KMS-11 (cell line): ENCODE data around the gene UBE2Q1.

Experiments
- H2AFZ ChIP-seq: fragments of 200-600 bp; sonication (generic); 2 replicates; pipeline ENCODE4 v1.6.1; 2016; ENCODE audit warnings: antibody characterized with exemption, mixed run types, low read depth
- H3K27ac ChIP-seq: fragments of 200-600 bp; sonication (generic); 2 replicates; pipeline ENCODE4 v1.6.1; 2016; ENCODE audit warnings: mild to moderate bottlenecking, mixed run types
- H3K27me3 ChIP-seq: fragments of 200-600 bp; sonication (generic); 2 replicates; pipeline ENCODE4 v1.6.1; 2017; ENCODE audit warnings: mild to moderate bottlenecking, low read depth, mixed run types, moderate library complexity; ENCODE audit not compliant: insufficient read depth
- H3K36me3 ChIP-seq: fragments of 200-600 bp; sonication (generic); 2 replicates; pipeline ENCODE4 v1.6.1; 2017; ENCODE audit warnings: mild to moderate bottlenecking, mixed run types; ENCODE audit not compliant: insufficient read depth
- H3K4me1 ChIP-seq: fragments of 200-600 bp; sonication (generic); 2 replicates; pipeline ENCODE4 v1.6.1; 2016; ENCODE audit warnings: mild to moderate bottlenecking, low read depth, mixed run types; ENCODE audit not compliant: poor library complexity, severe bottlenecking
- H3K4me2 ChIP-seq: fragments of 200-600 bp; sonication (generic); 2 replicates; pipeline ENCODE4 v1.7.0; 2016; ENCODE audit warnings: mild to moderate bottlenecking, mixed run types
- H3K4me3 ChIP-seq: fragments of 200-600 bp; sonication (generic); IDR thresholded peaks from 2 replicates; pipeline ENCODE4 v1.6.1; 2017; ENCODE audit warnings: low read depth, low read length, mixed read lengths; ENCODE audit not compliant: insufficient read depth
- H3K79me2 ChIP-seq: fragments of 200-600 bp; sonication (generic); 2 replicates; pipeline ENCODE4 v1.6.1; 2016; ENCODE audit warnings: low read depth, mixed run types; ENCODE audit not compliant: insufficient read depth
- H3K9ac ChIP-seq: fragments of 200-600 bp; sonication (generic); 2 replicates; pipeline ENCODE4 v1.6.1; 2016; ENCODE audit warnings: mild to moderate bottlenecking, mixed run types
- H4K20me1 ChIP-seq: fragments of 200-600 bp; sonication (generic); 2 replicates; pipeline ENCODE4 v1.6.1; 2016; ENCODE audit warnings: mild to moderate bottlenecking, mixed run types; ENCODE audit not compliant: insufficient read depth
- TF ChIP-seq, protein P1 (sequence below): fragments of 200-600 bp; sonication (generic); conservative IDR thresholded peaks from 2 replicates; pipeline ENCODE4 v1.6.1; 2017; ENCODE audit warnings: low read depth, mild to moderate bottlenecking, antibody characterized with exemption, low read length, moderate library complexity, mixed read lengths

Gene UBE2Q1

DNA sequence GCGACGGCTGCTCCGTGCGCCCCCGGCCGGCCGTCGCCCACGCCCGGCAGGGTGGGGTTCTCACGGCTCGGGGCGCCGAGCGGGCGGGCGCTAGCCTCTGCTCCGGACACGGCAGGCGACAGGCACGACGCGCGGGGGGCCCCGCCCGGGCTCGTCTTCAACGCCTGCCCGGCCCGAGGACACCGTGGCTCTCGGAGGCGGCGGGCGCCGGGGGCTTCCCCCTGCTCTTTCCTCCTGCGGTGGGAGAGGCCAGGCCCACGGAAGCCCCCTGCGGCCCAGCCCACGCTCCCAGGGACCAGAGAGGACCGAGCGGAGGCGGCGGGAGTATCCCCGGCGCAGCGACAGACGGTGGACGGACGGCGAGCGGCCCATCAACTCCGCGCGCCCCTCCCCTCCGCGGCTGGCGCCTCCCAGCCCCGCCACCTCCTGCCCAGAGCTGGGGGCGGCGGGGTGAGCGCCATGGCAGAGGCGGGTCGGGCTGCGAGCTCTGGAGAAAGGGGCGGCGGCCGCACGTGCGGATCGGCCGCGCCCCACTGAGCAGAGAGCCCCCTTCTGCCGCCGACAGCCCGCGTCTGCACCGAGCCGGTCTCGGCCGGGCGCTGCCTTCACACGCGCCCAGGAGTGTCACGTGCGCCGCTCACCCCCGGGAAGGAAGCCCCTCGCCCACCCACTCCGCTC lies 56.3 kb downstream of the UBE2Q1 start, which contains the start of the genes SHE and TDRD10:
SHE (minus strand) TSS at position 347 of the 678 bp plus-strand sequence. CDS start 386 bp downstream, outside the sequence.
TDRD10 (plus strand) TSS at position 154 of the 678 bp plus-strand sequence. CDS start 4,685 bp downstream, outside the sequence.
- Histone ChIP-seq H4K20me1 (no peaks in the 10 kb centered on the region), H2AFZ (no peak within 1 kb of the TSS), H3K4me1 (peaks cover 4% of the 10 kb centered on the region), H3K9ac (no peak within 1 kb of the TSS), H3K36me3 (no peaks in the 10 kb centered on the region), H3K4me3 (no peak within 1 kb of the TSS), H3K79me2 (no peaks in the 10 kb centered on the region), H3K4me2 (no peak within 1 kb of the TSS), H3K27me3 (no peaks in the 10 kb centered on the region), H3K27ac (no peak within 1 kb of the TSS)
- TF ChIP-seq, protein P1, sequence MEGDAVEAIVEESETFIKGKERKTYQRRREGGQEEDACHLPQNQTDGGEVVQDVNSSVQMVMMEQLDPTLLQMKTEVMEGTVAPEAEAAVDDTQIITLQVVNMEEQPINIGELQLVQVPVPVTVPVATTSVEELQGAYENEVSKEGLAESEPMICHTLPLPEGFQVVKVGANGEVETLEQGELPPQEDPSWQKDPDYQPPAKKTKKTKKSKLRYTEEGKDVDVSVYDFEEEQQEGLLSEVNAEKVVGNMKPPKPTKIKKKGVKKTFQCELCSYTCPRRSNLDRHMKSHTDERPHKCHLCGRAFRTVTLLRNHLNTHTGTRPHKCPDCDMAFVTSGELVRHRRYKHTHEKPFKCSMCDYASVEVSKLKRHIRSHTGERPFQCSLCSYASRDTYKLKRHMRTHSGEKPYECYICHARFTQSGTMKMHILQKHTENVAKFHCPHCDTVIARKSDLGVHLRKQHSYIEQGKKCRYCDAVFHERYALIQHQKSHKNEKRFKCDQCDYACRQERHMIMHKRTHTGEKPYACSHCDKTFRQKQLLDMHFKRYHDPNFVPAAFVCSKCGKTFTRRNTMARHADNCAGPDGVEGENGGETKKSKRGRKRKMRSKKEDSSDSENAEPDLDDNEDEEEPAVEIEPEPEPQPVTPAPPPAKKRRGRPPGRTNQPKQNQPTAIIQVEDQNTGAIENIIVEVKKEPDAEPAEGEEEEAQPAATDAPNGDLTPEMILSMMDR = no peak

DNA sequence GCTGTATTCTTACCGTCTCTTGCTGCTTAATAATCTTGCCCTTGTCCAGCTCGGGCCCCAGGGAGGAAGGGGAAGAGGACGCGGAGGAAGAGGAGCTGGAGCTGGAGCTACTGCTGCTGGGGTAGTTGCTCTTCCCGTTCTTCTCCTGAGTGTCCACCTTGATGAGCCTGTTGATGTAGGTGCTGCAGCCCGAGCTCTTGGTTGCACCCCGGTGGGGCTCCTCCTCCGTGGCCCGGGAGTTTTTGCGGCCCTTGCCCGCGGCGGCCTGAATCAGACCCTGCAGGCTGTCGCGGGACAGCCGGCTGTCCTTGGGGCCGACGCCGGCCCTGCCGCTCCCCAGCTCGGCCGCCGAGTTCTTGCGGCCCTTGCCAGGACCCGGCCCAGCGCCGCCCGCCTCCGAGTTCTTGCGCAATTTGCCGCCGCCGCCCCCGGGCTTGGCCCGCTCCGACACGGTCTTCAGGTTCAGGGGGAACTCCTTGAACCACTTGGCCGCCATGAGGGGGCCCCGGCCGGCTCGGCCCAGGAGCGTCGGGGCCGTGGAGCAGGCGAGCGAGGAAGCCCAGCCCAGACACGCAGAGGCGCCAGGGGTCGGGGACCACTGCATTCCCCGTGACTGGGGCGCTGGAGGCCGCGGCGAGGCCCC lies 56.9 kb downstream of the UBE2Q1 start:
- no peaks in the 10 kb centered on the region for H3K27me3 ChIP-seq
- no peak overlapping the region for H3K4me2 ChIP-seq
- H2AFZ ChIP-seq = no peak overlapping the region
- H4K20me1 ChIP-seq = no peaks in the 10 kb centered on the region
- H3K36me3 ChIP-seq = no peaks in the 10 kb centered on the region
- H3K4me1 ChIP-seq = peaks cover 11% of the 10 kb centered on the region
- no peaks in the 10 kb centered on the region for H3K79me2 ChIP-seq
- H3K9ac ChIP-seq = no peak overlapping the region
- no peak overlapping the region for H3K27ac ChIP-seq
- H3K4me3 ChIP-seq = no peak overlapping the region
- TF ChIP-seq, protein P1 = no peak

DNA sequence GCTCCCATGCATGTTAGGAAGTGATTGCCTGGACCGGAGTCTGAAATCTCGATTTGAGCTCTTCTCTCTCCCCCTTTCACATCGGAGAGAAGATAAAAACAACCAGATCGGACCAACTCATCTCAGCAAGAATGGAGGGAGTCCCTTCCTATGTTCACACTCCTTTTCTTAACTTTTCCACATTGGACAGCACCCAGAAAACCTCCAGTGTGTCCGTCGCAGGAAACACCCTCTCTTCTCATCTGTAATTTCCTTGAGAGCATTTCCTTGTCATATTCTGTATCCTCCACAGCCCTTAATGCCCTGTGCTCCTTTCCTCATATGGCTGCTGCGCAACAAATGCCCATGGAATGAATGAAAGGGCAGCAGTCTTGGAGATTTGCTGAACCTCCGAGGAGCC lies 57.9 kb downstream of the UBE2Q1 start:
- TF ChIP-seq, protein P1 = no peak
- Histone ChIP-seq H3K79me2 (no peaks in the 10 kb centered on the region), H3K4me1 (peaks cover 13% of the 10 kb centered on the region), H4K20me1 (no peaks in the 10 kb centered on the region), H3K36me3 (no peaks in the 10 kb centered on the region), H3K4me2 (no peak overlapping the region), H3K27ac (no peak overlapping the region), H3K27me3 (no peaks in the 10 kb centered on the region), H2AFZ (no peak overlapping the region), H3K9ac (no peak overlapping the region), H3K4me3 (no peak overlapping the region)

DNA sequence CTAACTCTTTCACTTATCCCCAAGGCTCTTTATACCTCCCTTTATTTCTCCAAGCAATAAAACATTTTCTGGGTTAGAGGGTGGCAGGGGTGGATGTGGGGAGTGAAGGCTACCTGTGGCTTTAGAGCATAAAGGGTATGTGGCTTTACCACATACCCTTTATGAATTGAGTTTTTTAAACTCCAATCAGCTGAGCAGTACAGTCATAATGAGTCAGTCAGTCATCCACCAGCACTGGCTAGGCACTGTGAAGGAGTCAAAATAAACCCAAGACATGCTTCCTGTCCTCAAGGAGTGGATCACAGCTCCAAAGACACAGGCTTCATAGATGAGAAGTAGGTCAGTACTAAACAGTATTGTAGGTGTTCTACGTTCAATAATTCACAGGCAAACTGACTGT lies 59.0 kb downstream of the UBE2Q1 start:
- H3K4me1 ChIP-seq = peaks cover 13% of the 10 kb centered on the region
- no peak overlapping the region for H3K9ac ChIP-seq
- no peak overlapping the region for H3K27ac ChIP-seq
- no peaks in the 10 kb centered on the region for H3K36me3 ChIP-seq
- no peaks in the 10 kb centered on the region for H4K20me1 ChIP-seq
- H2AFZ ChIP-seq = no peak overlapping the region
- no peak overlapping the region for H3K4me2 ChIP-seq
- H3K4me3 ChIP-seq = no peak overlapping the region
- no peaks in the 10 kb centered on the region for H3K27me3 ChIP-seq
- H3K79me2 ChIP-seq = no peaks in the 10 kb centered on the region
- TF ChIP-seq, protein P1 = no peak
